ENCODE results near the gene TBC1D17. TPM values are rescaled to one million over a fixed set of nuclear protein-coding genes. Genes with fewer than 3 reads are reported as not detected.

TBC1D17 gene
- total RNA-seq, 4 donors from 2014 or later, result 47.7 to 56.5 (median 49.0) TPM

GRCh38 chr19:49884760-49885159 lies 7.3 kb downstream of the TBC1D17 start:
- TF ChIP-seq POLR2A (IDR thresholded peaks at IDR 0.05) (no peak), CTCF (IDR thresholded peaks at IDR 0.05) (no peak), EP300 (IDR thresholded peaks at IDR 0.05) (no peak)
- peaks cover 0 to 14% (median under 1%) of the 10 kb centered on the region in 4 donors for H3K4me1 ChIP-seq
- H3K4me3 ChIP-seq, result no peak overlapping the region
- H3K27me3 ChIP-seq, result no peaks in the 10 kb centered on the region
- H3K27ac ChIP-seq, result no peak overlapping the region
- no peak for DNase-seq (ENCODE audit: low spot score in 2 of 2)
- peaks cover 0 to 5% (median 0%) of the 10 kb centered on the region in 4 donors for H3K9me3 ChIP-seq
- H3K36me3 ChIP-seq, result peaks cover 19 to 97% (median 45%) of the 10 kb centered on the region in 3 donors
- WGBS, 2 donors, result 84 to 89% methylated on average over 3 of the region's 3 CpGs

GRCh38 chr19:49887037-49887664 lies 9.6 kb downstream of the TBC1D17 start:
- peaks cover 0 to 5% (median 0%) of the 10 kb centered on the region in 4 donors for H3K9me3 ChIP-seq
- peaks cover 0 to 18% (median 7%) of the 10 kb centered on the region in 4 donors for H3K4me1 ChIP-seq
- no peak for DNase-seq (ENCODE audit: low spot score in 2 of 2)
- H3K27ac ChIP-seq, result no peak overlapping the region
- peaks cover 9 to 73% (median 29%) of the 10 kb centered on the region in 3 donors for H3K36me3 ChIP-seq
- TF ChIP-seq POLR2A (IDR thresholded peaks at IDR 0.05), result no peak
- no peak for TF ChIP-seq CTCF (IDR thresholded peaks at IDR 0.05)
- TF ChIP-seq EP300 (IDR thresholded peaks at IDR 0.05), result no peak
- 70 to 73% methylated on average over 20 to 23 of the region's 23 CpGs for WGBS, 2 donors
- H3K27me3 ChIP-seq, result no peaks in the 10 kb centered on the region
- H3K4me3 ChIP-seq, result no peak overlapping the region

GRCh38 chr19:49887665-49888509 lies 10.4 kb downstream of the TBC1D17 start:
- no peak for TF ChIP-seq CTCF (IDR thresholded peaks at IDR 0.05)
- TF ChIP-seq POLR2A (IDR thresholded peaks at IDR 0.05), result no peak
- TF ChIP-seq EP300 (IDR thresholded peaks at IDR 0.05), result no peak
- no peak for DNase-seq (ENCODE audit: low spot score in 2 of 2)
- Histone ChIP-seq H3K4me1 (peaks cover 0 to 18% (median 7%) of the 10 kb centered on the region in 4 donors), H3K27ac (no peak overlapping the region), H3K9me3 (peaks cover 0 to 2% (median 0%) of the 10 kb centered on the region in 4 donors), H3K27me3 (no peaks in the 10 kb centered on the region), H3K4me3 (no peak overlapping the region), H3K36me3 (peaks cover 4 to 66% (median 22%) of the 10 kb centered on the region in 3 donors)
- WGBS, 2 donors, result 83 to 86% methylated on average over 41 to 54 of the region's 54 CpGs

GRCh38 chr19:49888510-49888824 lies 11.0 kb downstream of the TBC1D17 start:
- no peaks in the 10 kb centered on the region for H3K9me3 ChIP-seq
- H3K27me3 ChIP-seq, result no peaks in the 10 kb centered on the region
- TF ChIP-seq POLR2A (IDR thresholded peaks at IDR 0.05) (no peak), CTCF (IDR thresholded peaks at IDR 0.05) (no peak), EP300 (IDR thresholded peaks at IDR 0.05) (no peak)
- WGBS, 2 donors, result 89 to 92% methylated on average over 4 to 18 of the region's 18 CpGs
- H3K27ac ChIP-seq, result no peak overlapping the region
- DNase-seq (ENCODE audit: low spot score in 2 of 2), result no peak
- peaks cover 4 to 60% (median 16%) of the 10 kb centered on the region in 3 donors for H3K36me3 ChIP-seq
- H3K4me1 ChIP-seq, result peaks cover 0 to 18% (median 7%) of the 10 kb centered on the region in 4 donors
- H3K4me3 ChIP-seq, result no peak overlapping the region
